Stimulated activated CD4-positive, alpha-beta T cell treated with anti-CD3 and anti-CD28 coated beads, Interleukin-4, amount 100 ng/mL, for 4 hours (primary cell): ENCODE measurements around the gene CAPN1.
"Not testable (repeated sequence)": the region's sequence is repeated elsewhere in the genome, so short reads cannot be mapped to it uniquely, and the experiment has no call there.

Experiments
- DNase-seq, 2 experiments: peaks; one replicate each; pipeline ENCODE4 v3.0.0-alpha.2; 2020

The CAPN1 gene

GRCh38 chr11:65163684-65164083 is 18.0 kb upstream of the CAPN1 start:
- no peak for DNase-seq

- no peak for DNase-seq
These were observed 16.1 kb upstream of the CAPN1 start for GRCh38 chr11:65165410-65166317.

GRCh38 chr11:65166893-65167292 is 14.8 kb upstream of the CAPN1 start:
- no peak for DNase-seq

- DNase-seq: no peak
These were observed 14.1 kb upstream of the CAPN1 start for GRCh38 chr11:65167656-65168055.

GRCh38 chr11:65169164-65169641 is 12.5 kb upstream of the CAPN1 start:
- no peak for DNase-seq

- DNase-seq: no peak
These were observed 11.6 kb upstream of the CAPN1 start, which contains the start of gene SPDYC for GRCh38 chr11:65170058-65170534. TSS of gene SPDYC (plus strand) at chr11:65170233. CDS start at chr11:65171358, 1,125 bp downstream.

- DNase-seq: no peak
These were observed 9.1 kb upstream of the CAPN1 start for GRCh38 chr11:65172600-65172999.

- DNase-seq: not testable (repeated sequence)
These were observed 7.1 kb upstream of the CAPN1 start for GRCh38 chr11:65174571-65175010.

- peak; percentile 48 to 51 for DNase-seq
These were observed 705 bp upstream of the CAPN1 start for GRCh38 chr11:65180877-65181568.

- DNase-seq: no peak
These were observed 786 bp downstream of the CAPN1 start for GRCh38 chr11:65182258-65183170.

- no peak for DNase-seq
These were observed 1.6 kb downstream of the CAPN1 start for GRCh38 chr11:65183201-65183891.

- no peak for DNase-seq
These were observed 2.4 kb downstream of the CAPN1 start for GRCh38 chr11:65184146-65184545.

GRCh38 chr11:65185171-65185570 is 3.4 kb downstream of the CAPN1 start:
- DNase-seq: no peak

GRCh38 chr11:65185869-65186341 is 4.2 kb downstream of the CAPN1 start:
- no peak for DNase-seq

GRCh38 chr11:65186701-65187100 is 5.0 kb downstream of the CAPN1 start:
- no peak for DNase-seq

- DNase-seq: no peak
These were observed 5.5 kb downstream of the CAPN1 start for GRCh38 chr11:65187146-65187675.

GRCh38 chr11:65187971-65188461 is 6.3 kb downstream of the CAPN1 start:
- DNase-seq: no peak

GRCh38 chr11:65188486-65188885 is 6.8 kb downstream of the CAPN1 start:
- no peak for DNase-seq

- no peak for DNase-seq
These were observed 7.5 kb downstream of the CAPN1 start for GRCh38 chr11:65189191-65189590.

GRCh38 chr11:65194564-65194963 is 12.8 kb downstream of the CAPN1 start:
- no peak for DNase-seq

GRCh38 chr11:65204143-65204542 is 22.4 kb downstream of the CAPN1 start:
- no peak for DNase-seq
